Fibroblast of gingiva (primary cell): Measurements from ENCODE around the gene ISG15.

Experiments used
- DNase-seq: peaks from one replicate; pipeline ENCODE4 v3.0.0-alpha.2; 2011; ENCODE audit warnings: low read depth

Gene ISG15

GRCh38 chr1:1013105-1013921 is at the start of gene ISG15:
Gene ISG15, plus strand, starts transcription at chr1:1013497. Its CDS starts 77 bp downstream, at chr1:1013574.
- peak; percentile 81 for DNase-seq

DNA sequence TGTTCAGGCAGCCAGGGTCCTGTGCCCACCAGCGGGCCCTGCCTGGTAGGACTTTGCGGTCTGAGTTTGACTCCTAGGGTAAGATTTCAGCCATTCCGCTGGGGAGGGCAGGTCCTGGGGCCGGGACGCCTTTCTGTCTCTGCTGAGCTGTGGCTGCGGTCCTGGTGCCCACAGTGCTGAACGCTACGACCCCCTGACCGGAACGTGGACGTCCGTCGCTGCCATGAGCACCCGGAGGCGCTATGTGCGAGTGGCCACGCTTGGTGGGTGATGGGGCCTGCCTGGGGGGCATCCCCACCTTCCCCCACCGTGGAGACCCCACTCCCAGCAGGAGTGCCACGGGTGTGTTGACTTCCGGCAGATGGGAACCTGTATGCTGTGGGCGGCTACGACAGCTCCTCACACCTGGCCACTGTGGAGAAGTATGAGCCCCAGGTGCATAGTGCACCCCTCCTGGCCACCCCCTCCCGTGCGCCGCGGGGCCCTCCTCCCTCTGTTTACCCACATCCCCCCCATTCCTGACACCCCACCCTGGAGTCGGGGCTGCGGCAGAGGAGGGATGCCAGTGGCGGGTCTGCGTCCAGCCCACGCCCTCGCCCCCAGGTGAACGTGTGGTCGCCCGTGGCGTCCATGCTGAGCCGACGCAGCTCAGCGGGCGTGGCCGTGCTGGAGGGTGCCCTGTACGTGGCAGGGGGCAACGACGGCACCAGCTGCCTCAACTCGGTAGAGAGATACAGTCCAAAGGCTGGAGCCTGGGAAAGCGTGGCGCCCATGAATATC is 49.4 kb upstream of the ISG15 start:
- DNase-seq: no peak

GRCh38 chr1:964691-965525 is 48.4 kb upstream of the ISG15 start:
- no peak for DNase-seq

DNA sequence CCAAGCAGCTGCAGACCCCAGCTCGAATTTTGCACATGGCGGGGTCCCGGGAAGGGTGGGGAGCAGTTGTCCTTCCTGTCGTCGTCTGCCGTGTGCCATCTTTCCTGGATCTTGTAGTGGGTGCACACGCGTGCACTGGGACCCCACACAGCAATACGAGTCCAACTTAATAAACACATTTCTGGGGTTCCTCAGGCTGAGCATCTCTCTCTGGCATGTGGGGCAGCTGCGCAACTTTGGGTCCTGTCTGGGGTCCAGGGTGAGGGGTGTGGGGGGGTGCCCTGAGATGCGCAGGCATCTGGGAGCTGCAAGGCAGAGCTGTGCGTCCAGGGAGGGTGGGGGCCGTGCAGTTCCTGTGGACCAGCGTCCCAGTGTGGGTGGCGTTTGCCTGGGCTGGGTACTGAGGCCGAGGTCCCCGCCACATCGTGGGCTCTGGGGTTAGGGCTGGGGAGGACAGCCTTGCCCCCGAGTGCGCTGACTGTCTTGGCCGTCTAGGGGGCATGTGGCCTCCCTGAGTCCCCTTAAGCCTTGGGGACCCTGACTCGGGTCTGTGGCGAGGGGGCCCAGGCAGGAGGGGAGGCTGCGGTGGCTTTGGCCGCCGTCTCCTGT is 47.7 kb upstream of the ISG15 start:
- DNase-seq: no peak

- DNase-seq: no peak
These were observed 47.1 kb upstream of the ISG15 start, which contains the start of gene PLEKHN1 for GRCh38 chr1:966135-966703. Gene PLEKHN1, plus strand, starts transcription at chr1:966482. Its CDS starts 50 bp downstream, at chr1:966532.

DNA sequence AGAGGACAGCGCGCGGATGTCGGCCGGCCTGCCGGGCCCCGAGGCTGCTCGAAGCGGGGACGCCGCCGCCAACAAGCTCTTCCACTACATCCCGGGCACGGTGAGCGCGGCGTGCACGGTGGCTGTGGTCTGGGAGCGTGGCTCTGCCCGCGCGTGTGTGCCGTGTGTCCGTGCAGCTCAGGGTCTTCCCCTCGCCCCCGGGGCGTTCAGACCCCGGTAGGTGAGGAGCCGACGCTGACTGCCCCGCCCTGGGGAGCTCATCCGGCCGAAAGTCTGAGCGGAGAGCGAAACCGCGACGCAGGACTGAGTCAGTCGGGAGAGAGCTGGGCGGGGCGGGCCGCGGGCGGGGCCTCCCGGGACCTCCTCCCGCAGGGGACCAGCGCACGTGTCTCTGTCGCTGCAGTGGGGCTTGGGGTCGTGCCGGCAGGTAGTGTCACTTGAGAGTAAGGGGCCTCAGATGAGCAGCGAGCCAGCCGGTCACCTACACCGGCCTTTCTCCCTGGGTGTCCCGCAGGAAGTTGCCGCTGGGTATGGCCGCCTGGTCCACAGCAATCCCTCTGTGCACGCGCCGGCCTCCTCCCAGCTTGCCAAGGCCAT is 46.5 kb upstream of the ISG15 start:
- peak; percentile 46 for DNase-seq

DNA sequence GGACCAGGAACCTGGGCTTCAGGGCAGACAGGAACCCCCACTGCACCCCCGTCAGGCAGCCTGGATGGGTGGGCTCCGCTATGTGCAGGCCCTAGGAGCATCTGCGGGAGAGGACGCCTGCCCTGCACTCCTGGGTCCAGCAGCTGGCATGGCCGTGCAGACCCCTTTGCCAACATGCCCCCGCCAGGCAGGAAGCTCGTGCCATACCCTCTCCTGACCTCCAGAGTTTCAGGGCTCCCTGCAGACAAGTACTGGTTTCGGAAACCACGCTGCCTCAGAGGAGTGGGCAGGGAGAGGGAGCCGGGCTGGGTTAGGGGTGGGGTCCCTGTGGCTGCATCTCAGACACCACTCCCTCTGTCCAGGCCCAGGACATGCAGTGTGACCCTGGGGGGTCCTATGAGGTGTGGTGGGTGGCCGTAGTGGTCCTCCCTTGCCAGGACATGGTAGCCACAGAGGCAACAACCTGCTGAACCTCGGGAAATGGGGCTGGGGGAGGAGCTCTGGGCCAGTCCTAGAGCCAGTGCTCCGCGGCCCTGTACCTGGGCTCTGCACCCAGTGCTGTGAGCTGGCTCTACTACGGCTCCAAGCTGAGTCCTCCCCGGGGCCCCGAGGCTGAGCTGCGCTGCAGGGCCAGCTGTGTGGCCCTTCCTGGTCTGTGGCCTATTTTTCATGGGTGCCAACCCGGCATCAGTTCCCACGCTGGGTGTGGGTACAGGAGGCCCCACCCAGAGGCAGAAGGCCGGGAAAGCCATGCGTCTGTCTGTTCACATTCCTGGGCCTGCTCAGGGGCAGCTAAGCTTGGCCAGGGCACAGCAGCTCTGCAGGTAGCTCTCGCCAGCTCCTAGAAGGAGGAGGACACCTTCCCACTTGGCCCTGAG is 45.6 kb upstream of the ISG15 start:
- no peak for DNase-seq

- DNase-seq: no peak
These were observed 43.9 kb upstream of the ISG15 start for GRCh38 chr1:969260-969855.

DNA sequence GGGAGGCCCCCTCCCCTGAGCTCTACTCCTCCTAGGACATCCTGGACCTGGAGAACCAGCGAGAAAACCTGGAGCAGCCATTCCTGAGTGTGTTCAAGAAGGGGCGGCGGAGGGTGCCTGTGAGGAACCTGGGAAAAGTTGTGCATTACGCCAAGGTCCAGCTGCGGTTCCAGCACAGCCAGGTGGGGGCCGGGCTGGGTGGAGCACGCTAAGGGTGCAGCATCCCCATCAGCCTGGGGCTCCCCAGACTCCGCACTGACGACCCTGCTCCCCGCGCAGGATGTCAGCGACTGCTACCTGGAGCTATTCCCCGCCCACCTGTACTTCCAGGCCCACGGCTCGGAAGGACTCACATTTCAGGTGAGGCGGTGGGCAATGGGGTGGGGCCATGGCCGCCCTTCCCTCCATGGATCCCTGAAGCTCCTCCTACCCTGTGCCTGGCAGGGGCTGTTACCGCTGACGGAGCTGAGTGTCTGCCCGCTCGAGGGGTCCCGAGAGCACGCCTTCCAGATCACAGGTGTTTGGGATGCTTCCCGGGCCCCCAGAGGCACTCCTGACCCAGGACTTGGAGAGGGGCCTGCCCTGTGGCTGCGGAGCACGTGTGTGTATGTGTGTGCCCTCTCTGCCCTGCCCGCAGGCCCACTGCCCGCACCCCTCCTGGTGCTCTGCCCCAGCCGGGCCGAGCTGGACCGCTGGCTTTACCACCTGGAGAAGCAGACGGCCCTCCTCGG is 42.9 kb upstream of the ISG15 start:
- DNase-seq: no peak

- DNase-seq: no peak
These were observed 42.1 kb upstream of the ISG15 start for GRCh38 chr1:970973-971730.

DNA sequence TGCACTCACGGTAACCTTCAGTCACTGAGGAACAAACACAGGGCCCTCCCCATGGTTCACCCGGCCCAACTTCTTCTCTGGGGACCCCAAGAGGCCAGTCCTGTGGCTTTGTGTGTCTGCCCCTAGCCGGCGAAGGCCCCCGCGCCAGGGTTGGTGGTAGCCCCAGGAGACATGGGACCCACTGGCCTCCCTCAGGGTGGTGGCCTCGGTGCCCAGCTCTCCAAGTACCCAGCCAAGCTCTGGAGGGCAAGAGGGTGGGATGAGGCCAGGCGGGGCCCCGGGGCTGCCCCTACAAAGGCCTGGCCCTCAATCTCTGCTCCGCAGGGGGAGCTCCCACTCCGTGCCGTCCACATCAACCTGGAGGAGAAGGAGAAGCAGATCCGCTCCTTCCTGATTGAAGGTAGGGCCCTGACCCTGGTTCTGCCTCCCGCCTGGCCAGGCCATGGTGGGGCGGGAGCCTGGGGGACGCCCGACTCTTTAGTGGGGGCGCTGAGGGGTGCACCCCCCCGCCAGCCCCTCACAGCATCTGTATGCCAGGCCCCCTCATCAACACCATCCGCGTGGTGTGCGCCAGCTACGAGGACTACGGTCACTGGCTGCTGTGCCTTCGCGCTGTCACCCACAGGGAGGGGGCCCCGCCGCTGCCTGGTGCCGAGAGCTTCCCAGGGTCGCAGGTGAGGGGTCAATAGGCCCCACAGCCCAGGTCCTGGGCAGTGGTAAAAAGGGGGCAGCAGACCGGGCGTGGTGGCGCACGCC is 41.4 kb upstream of the ISG15 start:
- DNase-seq: no peak

DNA sequence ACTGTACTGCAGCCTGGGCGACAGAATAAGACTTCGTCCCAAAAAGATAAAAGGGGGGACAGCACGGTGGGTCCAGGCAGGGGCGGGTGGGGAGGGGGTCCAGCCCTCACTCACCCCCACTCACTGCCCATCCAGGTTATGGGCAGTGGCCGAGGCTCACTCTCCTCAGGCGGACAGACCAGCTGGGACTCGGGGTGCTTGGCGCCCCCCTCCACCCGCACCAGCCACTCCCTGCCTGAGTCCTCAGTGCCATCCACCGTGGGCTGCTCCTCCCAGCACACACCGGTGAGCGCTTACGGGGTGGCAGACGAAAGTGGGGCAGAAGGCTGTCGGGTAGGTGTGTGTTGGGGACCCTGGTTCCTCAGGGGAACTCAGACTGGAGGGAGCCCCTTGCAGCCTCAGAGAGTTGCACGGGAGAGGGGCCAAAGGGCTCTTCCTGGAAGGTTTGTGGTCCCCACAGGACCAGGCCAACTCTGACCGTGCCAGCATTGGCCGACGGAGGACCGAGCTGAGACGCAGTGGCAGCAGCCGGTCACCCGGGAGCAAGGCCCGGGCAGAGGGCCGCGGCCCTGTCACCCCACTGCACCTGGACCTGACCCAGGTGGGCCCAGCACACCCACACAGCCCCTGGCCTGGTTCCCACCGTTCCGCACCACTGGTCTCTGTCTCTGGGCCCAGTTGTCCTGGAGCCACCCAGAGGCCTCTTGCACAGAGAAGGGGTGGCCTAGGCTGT is 40.4 kb upstream of the ISG15 start:
- DNase-seq: no peak

GRCh38 chr1:973459-974292 is 39.6 kb upstream of the ISG15 start:
- no peak for DNase-seq

DNA sequence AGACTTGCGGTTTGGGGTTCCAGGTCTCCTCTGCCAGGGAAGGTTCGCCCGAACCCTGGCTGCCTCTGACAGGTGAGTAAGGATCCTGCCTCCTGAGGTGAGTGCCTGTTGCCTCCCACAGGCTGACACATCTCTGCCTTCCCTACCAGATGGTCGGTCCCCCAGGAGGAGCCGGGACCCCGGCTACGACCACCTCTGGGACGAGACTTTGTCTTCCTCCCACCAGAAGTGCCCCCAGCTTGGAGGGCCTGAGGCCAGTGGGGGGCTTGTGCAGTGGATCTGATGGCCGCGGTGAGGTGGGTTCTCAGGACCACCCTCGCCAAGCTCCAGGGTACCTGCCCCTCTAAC is 39.0 kb upstream of the ISG15 start:
- no peak for DNase-seq

DNA sequence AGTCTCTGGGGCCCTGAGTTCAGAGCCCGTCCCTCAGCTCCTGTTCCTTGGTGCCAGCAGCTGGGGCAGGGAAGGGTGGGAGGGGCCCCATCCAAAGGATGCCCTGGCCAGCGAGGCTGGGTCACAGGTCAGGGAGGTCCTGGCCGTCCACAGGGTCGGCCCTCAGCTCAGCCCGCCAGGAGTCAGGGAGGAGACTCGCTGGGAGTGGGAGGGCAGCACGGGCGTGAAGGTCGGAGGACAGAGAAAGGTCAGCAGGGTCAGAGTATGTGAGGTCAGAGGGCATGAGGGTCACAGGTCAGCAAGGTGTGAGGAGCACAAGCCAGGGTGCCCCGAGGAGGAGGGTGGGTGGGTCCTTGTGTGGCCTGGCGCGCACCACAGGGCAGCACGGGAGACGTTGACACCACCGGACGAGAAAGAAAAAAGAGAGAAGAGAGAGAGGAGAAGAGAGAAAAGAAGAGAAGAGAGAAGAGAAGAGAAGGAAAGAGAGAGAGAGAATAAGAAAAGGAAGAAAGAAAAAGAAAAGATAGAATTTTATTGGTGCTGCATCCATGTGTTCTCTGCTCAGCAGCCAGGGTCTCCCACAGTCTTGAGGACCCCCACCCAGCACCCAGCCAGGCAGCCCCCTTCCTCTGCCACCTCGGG is 38.5 kb upstream of the ISG15 start:
- no peak for DNase-seq
